OCI-LY7 (cell line): Measurements from ENCODE around the gene PCBD1.

Source experiments
- CTCF ChIP-seq: fragments of 200-600 bp; sonication (generic); conservative IDR thresholded peaks from 2 replicates; pipeline ENCODE4 v1.5.1; 2014; ENCODE audit warnings: mild to moderate bottlenecking, antibody characterized with exemption, low read length, moderate library complexity, mixed read lengths
- EZH2phosphoT487 ChIP-seq: fragments of 200-600 bp; sonication (generic); IDR thresholded peaks from 2 replicates; pipeline ENCODE4 v1.6.1; 2018; ENCODE audit warnings: low read depth, borderline replicate concordance, mild to moderate bottlenecking, mixed run types, antibody characterized with exemption, low read length, moderate library complexity, mixed read lengths

GRCh38 chr10:70885931-70886903 is 2.1 kb downstream of the PCBD1 start:
- no peak for TF ChIP-seq EZH2phosphoT487
- no peak for TF ChIP-seq CTCF
